Naive B cell (primary cell): ENCODE results near the gene NPHP4. TPM values are rescaled to one million over a fixed set of nuclear protein-coding genes. Genes with fewer than 3 reads are reported as not detected.

ENCODE experiments used
- ATAC-seq, 2 donors: fragments of 150-1000 bp; cut with Tn5 transposase; 2 replicates each; pipeline ENCODE4 v1.10.0; 2021; ENCODE audit warnings: low read depth in 2 of 2, mild to moderate bottlenecking in 2 of 2, moderate library complexity in 2 of 2
- DNase-seq: peaks from one replicate; pipeline ENCODE4 v3.0.0; 2022
- H3K27ac Mint-ChIP-seq, 6 donors: one replicate each; pipeline ENCODE4 v1.8.0; 2020 to 2022; ENCODE audit warnings: mild to moderate bottlenecking in 6 of 6, mixed read lengths in 6 of 6, moderate library complexity in 5 of 6, inconsistent platforms in 2 of 6
- H3K27me3 Mint-ChIP-seq, 3 donors: one replicate each; pipeline ENCODE4 v1.8.0; 2021 to 2022; ENCODE audit warnings: mixed read lengths in 3 of 3, mild to moderate bottlenecking in 1 of 3
- H3K36me3 Mint-ChIP-seq, 2 donors: one replicate each; pipeline ENCODE4 v1.8.0; 2020 to 2022; ENCODE audit warnings: mixed read lengths in 2 of 2, inconsistent platforms in 1 of 2, mild to moderate bottlenecking in 1 of 2
- H3K4me1 Mint-ChIP-seq, 3 donors: one replicate each; pipeline ENCODE4 v1.8.0; 2020 to 2022; ENCODE audit warnings: mixed read lengths in 3 of 3, inconsistent platforms in 1 of 3, mild to moderate bottlenecking in 1 of 3, moderate library complexity in 1 of 3
- H3K4me3 Mint-ChIP-seq, 8 donors: one replicate each; pipeline ENCODE4 v1.8.0; 2020 to 2022; ENCODE audit warnings: mild to moderate bottlenecking in 8 of 8, mixed read lengths in 8 of 8, moderate library complexity in 8 of 8, inconsistent platforms in 2 of 8
- H3K9me3 Mint-ChIP-seq, 7 donors: one replicate each; pipeline ENCODE4 v1.8.0; 2020 to 2022; ENCODE audit warnings: mixed read lengths in 7 of 7, mild to moderate bottlenecking in 5 of 7, inconsistent platforms in 2 of 7, moderate library complexity in 1 of 7
- polyA plus RNA-seq, 6 donors: library from polyadenylated mRNA; unstranded; fragments of 300-500 nt; fragmentation: Illumina TruSeq; gene quantifications; one replicate each; pipeline ENCODE4 v1.2.3, GENCODE V29; 2021; ENCODE audit warnings: low read depth in 6 of 6

NPHP4 gene
- polyA plus RNA-seq, 6 donors from 2014 or later, result 0.51 to 1.1 (median 0.68) TPM; not detected in 1

GRCh38 chr1:5911871-5912271, 80.4 kb downstream of the NPHP4 start:
- no peaks in the 10 kb centered on the region for H3K36me3 Mint-ChIP-seq
- H3K4me3 Mint-ChIP-seq, result no peak overlapping the region
- DNase-seq (no peak), ATAC-seq (no peak)
- peaks cover 5 to 12% (median 6%) of the 10 kb centered on the region in 3 donors for H3K4me1 Mint-ChIP-seq
- no peaks in the 10 kb centered on the region for H3K9me3 Mint-ChIP-seq
- no peaks in the 10 kb centered on the region for H3K27me3 Mint-ChIP-seq
- H3K27ac Mint-ChIP-seq, result peak overlapping the region in 1 of 6 donors; percentile 9

- peaks cover 5 to 12% (median 6%) of the 10 kb centered on the region in 3 donors for H3K4me1 Mint-ChIP-seq
- H3K36me3 Mint-ChIP-seq, result no peaks in the 10 kb centered on the region
- no peak overlapping the region for H3K4me3 Mint-ChIP-seq
- no peak overlapping the region for H3K27ac Mint-ChIP-seq
- no peak for DNase-seq
- ATAC-seq, result no peak
- no peaks in the 10 kb centered on the region for H3K9me3 Mint-ChIP-seq
- no peaks in the 10 kb centered on the region for H3K27me3 Mint-ChIP-seq
Observed at GRCh38 chr1:5911157-5911556, 81.1 kb downstream of the NPHP4 start.

- peaks cover 1 to 7% (median 1%) of the 10 kb centered on the region in 3 donors for H3K4me1 Mint-ChIP-seq
Observed at GRCh38 chr1:5910666-5911065, 81.6 kb downstream of the NPHP4 start.

GRCh38 chr1:5910276-5910620, 82.0 kb downstream of the NPHP4 start:
- Mint-ChIP-seq H3K4me3 (no peak overlapping the region), H3K36me3 (no peaks in the 10 kb centered on the region), H3K27ac (no peak overlapping the region), H3K4me1 (peaks cover 0 to 5% (median 0%) of the 10 kb centered on the region in 3 donors), H3K27me3 (no peaks in the 10 kb centered on the region), H3K9me3 (no peaks in the 10 kb centered on the region)
- ATAC-seq (no peak), DNase-seq (no peak)

More at GRCh38 chr1:5910666-5911065, 81.6 kb downstream of the NPHP4 start:
- no peaks in the 10 kb centered on the region for H3K27me3 Mint-ChIP-seq
- peak overlapping the region in 1 of 8 donors; percentile 52 for H3K4me3 Mint-ChIP-seq
- no peaks in the 10 kb centered on the region for H3K9me3 Mint-ChIP-seq
- H3K36me3 Mint-ChIP-seq, result no peaks in the 10 kb centered on the region
- DNase-seq, result no peak
- H3K27ac Mint-ChIP-seq, result no peak overlapping the region
- no peak for ATAC-seq

GRCh38 chr1:5909576-5910275, 82.5 kb downstream of the NPHP4 start:
- H3K4me1 Mint-ChIP-seq, result peaks cover 0 to under 1% (median 0%) of the 10 kb centered on the region in 3 donors
- H3K9me3 Mint-ChIP-seq, result no peaks in the 10 kb centered on the region
- ATAC-seq, result no peak
- H3K4me3 Mint-ChIP-seq, result no peak overlapping the region
- no peak overlapping the region for H3K27ac Mint-ChIP-seq
- DNase-seq, result no peak
- H3K36me3 Mint-ChIP-seq, result no peaks in the 10 kb centered on the region
- no peaks in the 10 kb centered on the region for H3K27me3 Mint-ChIP-seq

GRCh38 chr1:5908461-5909375, 83.5 kb downstream of the NPHP4 start:
- ATAC-seq (no peak), DNase-seq (no peak)
- Mint-ChIP-seq H3K4me3 (no peak overlapping the region), H3K27ac (no peak overlapping the region), H3K4me1 (no peaks in the 10 kb centered on the region), H3K9me3 (no peaks in the 10 kb centered on the region), H3K36me3 (no peaks in the 10 kb centered on the region), H3K27me3 (no peaks in the 10 kb centered on the region)

GRCh38 chr1:5907966-5908365, 84.3 kb downstream of the NPHP4 start:
- Mint-ChIP-seq H3K27me3 (no peaks in the 10 kb centered on the region), H3K4me1 (no peaks in the 10 kb centered on the region), H3K9me3 (no peaks in the 10 kb centered on the region), H3K27ac (no peak overlapping the region), H3K36me3 (no peaks in the 10 kb centered on the region), H3K4me3 (no peak overlapping the region)
- ATAC-seq (no peak), DNase-seq (no peak)

GRCh38 chr1:5907386-5907785, 84.8 kb downstream of the NPHP4 start:
- no peaks in the 10 kb centered on the region for H3K27me3 Mint-ChIP-seq
- no peaks in the 10 kb centered on the region for H3K36me3 Mint-ChIP-seq
- ATAC-seq, result no peak
- no peaks in the 10 kb centered on the region for H3K9me3 Mint-ChIP-seq
- H3K27ac Mint-ChIP-seq, result no peak overlapping the region
- H3K4me3 Mint-ChIP-seq, result no peak overlapping the region
- DNase-seq, result no peak
- no peaks in the 10 kb centered on the region for H3K4me1 Mint-ChIP-seq

- H3K9me3 Mint-ChIP-seq, result no peaks in the 10 kb centered on the region
- no peaks in the 10 kb centered on the region for H3K4me1 Mint-ChIP-seq
- no peaks in the 10 kb centered on the region for H3K36me3 Mint-ChIP-seq
- H3K27ac Mint-ChIP-seq, result peak overlapping the region in 2 of 6 donors; percentile 71 to 76
- H3K27me3 Mint-ChIP-seq, result no peaks in the 10 kb centered on the region
- H3K4me3 Mint-ChIP-seq, result no peak overlapping the region
- ATAC-seq (no peak), DNase-seq (no peak)
Observed at GRCh38 chr1:5906966-5907365, 85.3 kb downstream of the NPHP4 start.

- DNase-seq (no peak), ATAC-seq (no peak)
- Mint-ChIP-seq H3K27ac (no peak overlapping the region), H3K36me3 (no peaks in the 10 kb centered on the region), H3K27me3 (no peaks in the 10 kb centered on the region), H3K4me1 (no peaks in the 10 kb centered on the region), H3K4me3 (no peak overlapping the region), H3K9me3 (no peaks in the 10 kb centered on the region)
Observed at GRCh38 chr1:5906116-5906515, 86.1 kb downstream of the NPHP4 start.

- H3K4me1 Mint-ChIP-seq, result no peaks in the 10 kb centered on the region
- H3K27ac Mint-ChIP-seq, result no peak overlapping the region
- H3K9me3 Mint-ChIP-seq, result no peaks in the 10 kb centered on the region
- H3K36me3 Mint-ChIP-seq, result no peaks in the 10 kb centered on the region
- no peaks in the 10 kb centered on the region for H3K27me3 Mint-ChIP-seq
- DNase-seq (no peak), ATAC-seq (no peak)
- H3K4me3 Mint-ChIP-seq, result no peak overlapping the region
Observed at GRCh38 chr1:5905436-5905835, 86.8 kb downstream of the NPHP4 start.

- DNase-seq (no peak), ATAC-seq (no peak)
- H3K36me3 Mint-ChIP-seq, result no peaks in the 10 kb centered on the region
- no peaks in the 10 kb centered on the region for H3K4me1 Mint-ChIP-seq
- H3K27ac Mint-ChIP-seq, result no peak overlapping the region
- no peak overlapping the region for H3K4me3 Mint-ChIP-seq
- no peaks in the 10 kb centered on the region for H3K27me3 Mint-ChIP-seq
- H3K9me3 Mint-ChIP-seq, result no peaks in the 10 kb centered on the region
Observed at GRCh38 chr1:5904551-5904950, 87.7 kb downstream of the NPHP4 start.

- H3K36me3 Mint-ChIP-seq, result no peaks in the 10 kb centered on the region
- no peak overlapping the region for H3K27ac Mint-ChIP-seq
- no peaks in the 10 kb centered on the region for H3K4me1 Mint-ChIP-seq
- ATAC-seq (no peak), DNase-seq (no peak)
- no peaks in the 10 kb centered on the region for H3K9me3 Mint-ChIP-seq
- H3K27me3 Mint-ChIP-seq, result no peaks in the 10 kb centered on the region
- no peak overlapping the region for H3K4me3 Mint-ChIP-seq
Observed at GRCh38 chr1:5903680-5904079, 88.5 kb downstream of the NPHP4 start.

- no peak overlapping the region for H3K4me3 Mint-ChIP-seq
- DNase-seq (no peak), ATAC-seq (no peak)
- H3K9me3 Mint-ChIP-seq, result no peaks in the 10 kb centered on the region
- H3K27ac Mint-ChIP-seq, result no peak overlapping the region
- H3K4me1 Mint-ChIP-seq, result no peaks in the 10 kb centered on the region
- no peaks in the 10 kb centered on the region for H3K36me3 Mint-ChIP-seq
- H3K27me3 Mint-ChIP-seq, result no peaks in the 10 kb centered on the region
Observed at GRCh38 chr1:5903031-5903430, 89.2 kb downstream of the NPHP4 start.
